Activated CD4-positive, alpha-beta memory T cell treated with anti-CD3 and anti-CD28 coated beads, Interleukin-2, amount 10 ng/mL, durations not matched to agents 7 days and 5 days (primary cell): ENCODE measurements around the gene VLDLR. TPM values are rescaled to one million over a fixed set of nuclear protein-coding genes. Genes with fewer than 3 reads are reported as not detected.

Source experiments
- total RNA-seq, 2 experiments: library from RNA; stranded (reverse); gene quantifications; one replicate each; pipeline ENCODE4 v1.2.3, GENCODE V29; 2021

The VLDLR gene
- total RNA-seq, 2 experiments from 2014 or later: 17.3 to 17.5 TPM

Other genes starting within 250 kb of the VLDLR start
- not detected for gene KCNV2, start 95.7 kb downstream of the VLDLR start, total RNA-seq
- gene PUM3, start 222.3 kb downstream of the VLDLR start, total RNA-seq: 10 to 100 TPM; 39.1 to 41.2 TPM